Measurements from ENCODE around the gene ASS1.
"Not testable (repeated sequence)": the region's sequence is repeated elsewhere in the genome, so short reads cannot be mapped to it uniquely, and the experiment has no call there.

The ASS1 gene

DNA sequence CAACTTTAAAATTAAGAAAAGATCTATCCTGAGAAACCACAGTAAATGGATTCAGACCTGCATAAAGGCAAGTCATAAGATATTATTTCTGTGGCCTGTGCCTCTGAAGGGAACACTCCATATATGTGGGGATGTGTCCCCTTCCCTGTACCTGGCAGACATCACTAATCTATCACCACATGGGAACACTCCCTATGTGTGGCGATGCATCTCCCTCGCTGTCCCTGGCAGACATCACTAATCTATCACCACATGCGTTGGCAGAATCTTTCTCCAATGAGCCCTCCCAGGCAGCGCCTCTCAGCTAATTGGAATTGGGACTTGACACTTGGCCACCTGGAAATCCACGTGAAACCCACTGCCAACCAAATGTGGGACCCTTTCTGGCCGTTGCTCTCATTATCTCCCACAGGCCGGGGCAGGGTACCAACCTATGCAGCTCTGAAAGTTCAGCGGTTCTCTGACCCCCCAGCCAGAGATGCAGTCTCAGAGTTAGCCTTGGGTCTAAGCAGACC is 25.2 kb upstream of the ASS1 start:
- no peak for DNase-seq

DNA sequence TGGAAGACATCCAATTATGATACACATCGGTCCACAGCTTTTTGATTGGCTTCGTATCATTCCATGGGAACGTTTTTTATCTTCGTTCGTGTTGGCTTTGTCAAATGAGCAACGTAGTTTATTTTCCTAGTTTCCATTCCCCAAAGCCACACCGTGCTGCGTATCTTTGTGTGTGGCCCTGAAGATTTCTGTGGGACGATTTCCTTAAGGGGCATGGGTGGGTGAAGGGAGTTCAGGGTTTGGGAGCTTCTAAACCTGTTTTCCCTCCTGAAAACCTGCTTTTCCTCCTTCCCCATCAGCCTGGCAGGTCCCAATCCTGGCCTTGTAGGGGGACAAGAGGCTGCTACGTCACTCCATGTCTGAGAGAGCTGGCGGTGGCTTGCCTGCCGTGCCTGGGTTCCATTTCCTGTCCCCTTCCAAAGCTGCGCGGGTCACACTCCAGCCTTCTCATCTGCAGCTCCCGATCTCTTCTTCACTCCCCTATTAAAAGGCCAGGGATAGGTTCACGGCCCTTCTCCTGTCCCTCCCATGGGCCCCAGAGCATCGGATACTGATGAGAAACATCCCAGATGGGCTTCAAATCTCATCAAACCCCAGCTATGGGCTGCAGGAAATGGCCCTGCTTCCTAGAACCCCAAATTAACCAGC is 23.5 kb upstream of the ASS1 start:
- no peak for DNase-seq

DNA sequence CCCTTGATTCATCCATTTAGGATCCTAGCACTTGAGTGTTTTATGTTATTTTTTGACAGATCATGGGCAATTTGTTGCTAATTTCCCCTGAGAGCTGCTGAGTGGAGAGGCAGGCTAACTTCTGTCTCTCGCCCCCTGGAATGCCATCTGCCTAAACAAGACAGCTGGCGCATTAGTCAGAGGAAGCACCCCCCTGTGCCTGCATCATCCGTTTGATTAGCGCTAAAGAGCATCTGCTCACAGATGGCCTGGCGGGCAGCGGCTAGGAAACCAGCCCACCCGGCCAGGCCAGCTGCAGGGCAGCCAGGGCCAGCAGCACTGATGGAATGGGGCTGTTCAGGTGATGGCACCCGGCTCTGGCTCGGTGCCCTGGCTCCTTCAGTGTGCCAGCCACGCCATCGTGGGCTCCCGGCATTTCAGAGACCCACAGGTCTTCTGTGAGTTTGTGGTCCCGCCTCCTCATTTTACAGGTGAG is 22.9 kb upstream of the ASS1 start:
- DNase-seq, result no peak

DNA sequence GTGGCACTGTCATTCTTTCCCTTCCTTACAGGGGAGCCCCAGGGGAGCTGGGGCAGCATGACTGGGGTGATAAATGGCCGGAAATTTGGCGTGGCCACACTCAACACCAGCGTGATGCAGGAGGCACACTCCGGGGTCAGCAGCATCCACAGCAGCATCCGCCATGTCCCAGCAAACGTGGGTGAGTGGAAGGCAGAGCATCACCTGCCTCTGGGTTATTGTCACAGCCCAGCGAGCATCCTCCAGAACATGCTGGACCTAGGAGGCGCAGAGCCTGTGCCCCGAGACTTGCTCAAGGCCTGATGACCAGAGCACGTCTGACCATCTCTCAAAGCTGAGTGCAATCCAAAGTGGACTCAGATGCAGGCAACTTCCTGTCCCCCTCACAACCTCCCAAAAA is 22.2 kb upstream of the ASS1 start:
- no peak for DNase-seq

DNA sequence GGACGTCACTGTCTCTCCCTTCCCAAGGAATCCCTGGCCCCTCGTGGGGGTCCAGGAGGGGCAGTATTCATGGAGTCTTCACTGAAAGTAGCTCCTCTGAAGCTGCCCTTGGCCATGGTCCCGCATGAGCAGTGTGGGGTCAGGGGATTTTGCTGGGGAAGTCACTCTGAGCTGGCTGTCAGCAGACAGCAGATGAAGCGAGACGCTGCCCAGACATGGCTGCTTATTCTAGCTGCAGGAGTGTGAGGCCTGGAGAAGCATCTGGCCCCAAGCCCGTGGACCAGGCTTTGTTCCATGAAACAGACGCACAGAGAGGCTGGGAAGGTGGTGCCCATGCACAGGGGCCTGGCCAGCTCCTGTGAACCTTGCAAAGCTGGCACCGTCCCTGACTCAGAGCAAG is 21.5 kb upstream of the ASS1 start:
- no peak for DNase-seq

DNA sequence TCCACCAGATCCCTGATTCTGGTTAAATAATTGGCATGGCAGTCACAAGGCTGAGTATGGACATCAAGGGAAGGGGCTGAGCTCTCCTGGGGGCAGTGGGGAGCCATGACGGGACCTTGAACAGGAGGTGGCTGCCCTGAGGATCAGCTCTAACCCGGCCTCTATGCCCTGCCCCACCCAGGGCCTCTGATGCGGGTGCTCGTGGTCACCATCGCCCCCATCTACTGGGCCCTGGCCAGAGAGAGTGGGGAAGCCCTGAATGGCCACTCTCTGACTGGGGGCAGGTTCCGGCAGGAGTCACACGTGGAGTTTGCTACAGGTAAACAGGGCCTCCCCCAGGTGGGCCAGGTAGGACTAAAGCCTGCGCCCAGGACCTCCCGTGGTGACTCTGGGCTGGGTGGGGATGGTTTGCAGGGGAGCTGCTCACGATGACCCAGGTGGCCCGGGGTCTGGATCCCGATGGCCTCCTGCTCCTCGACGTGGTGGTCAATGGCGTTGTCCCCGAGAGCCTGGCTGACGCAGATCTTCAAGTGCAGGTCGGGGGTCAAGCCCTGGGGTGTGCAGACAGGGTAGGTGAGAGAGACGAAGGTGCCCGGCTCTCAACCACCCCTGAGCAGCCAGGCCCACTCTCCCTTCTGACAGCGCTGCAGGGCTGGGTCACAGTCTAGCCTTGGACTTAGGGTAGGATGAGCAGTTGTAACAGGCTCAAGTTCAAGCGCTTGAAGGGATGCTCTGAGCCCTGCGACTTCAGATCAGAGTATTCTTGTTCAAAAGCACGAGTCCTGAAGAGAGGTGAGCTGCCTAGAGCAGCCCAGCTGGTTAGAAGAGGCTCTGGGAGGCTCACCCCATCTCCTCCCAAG is 19.9 kb upstream of the ASS1 start:
- DNase-seq, result no peak

DNA sequence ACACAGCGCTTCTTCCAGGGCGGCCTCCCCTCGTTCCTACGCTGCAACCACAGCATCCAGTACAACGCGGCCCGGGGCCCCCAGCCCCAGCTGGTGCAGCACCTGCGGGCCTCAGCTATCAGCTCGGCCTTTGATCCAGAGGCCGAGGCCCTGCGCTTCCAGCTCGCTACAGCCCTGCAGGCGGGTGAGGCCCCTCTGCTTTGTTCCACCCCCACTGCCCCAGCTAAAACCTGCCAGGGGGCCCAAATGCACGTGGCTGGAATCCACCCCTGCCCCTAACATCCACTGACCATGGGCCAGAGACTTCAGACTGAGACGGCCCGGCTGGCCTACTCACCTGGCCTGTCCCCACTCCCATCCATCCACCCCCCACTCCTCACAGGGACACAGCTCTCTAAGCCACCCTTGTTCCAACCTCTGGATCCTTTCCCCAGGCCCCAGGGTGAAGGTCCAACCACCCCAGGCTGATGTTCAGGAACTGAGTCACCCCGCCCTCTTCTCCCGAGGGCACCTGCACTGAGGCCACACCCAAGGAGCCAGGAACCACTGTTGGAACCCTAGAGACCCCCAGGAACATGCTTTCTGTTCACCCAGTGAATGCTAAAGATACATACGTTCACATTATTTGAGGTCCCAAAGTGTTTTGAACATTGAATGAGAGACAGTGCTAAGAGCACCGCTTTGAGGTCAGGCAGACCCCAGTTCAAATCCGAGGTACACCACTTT is 18.9 kb upstream of the ASS1 start:
- DNase-seq, result no peak

DNA sequence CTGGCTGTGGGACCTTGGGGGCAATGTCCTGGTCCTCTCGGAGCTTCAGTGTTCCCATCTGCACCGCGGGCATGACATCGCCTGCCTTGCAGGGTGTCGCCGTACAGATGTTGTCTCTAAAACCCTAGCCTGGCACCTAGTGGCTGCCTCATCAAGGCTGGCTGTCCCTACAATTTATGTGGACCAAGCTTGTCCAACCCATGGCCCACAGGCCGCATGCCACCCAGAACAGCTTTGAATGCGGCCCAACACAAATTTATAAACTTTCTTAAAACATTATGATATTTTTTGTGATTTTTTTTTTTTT is 18.3 kb upstream of the ASS1 start:
- DNase-seq, result no peak

DNA sequence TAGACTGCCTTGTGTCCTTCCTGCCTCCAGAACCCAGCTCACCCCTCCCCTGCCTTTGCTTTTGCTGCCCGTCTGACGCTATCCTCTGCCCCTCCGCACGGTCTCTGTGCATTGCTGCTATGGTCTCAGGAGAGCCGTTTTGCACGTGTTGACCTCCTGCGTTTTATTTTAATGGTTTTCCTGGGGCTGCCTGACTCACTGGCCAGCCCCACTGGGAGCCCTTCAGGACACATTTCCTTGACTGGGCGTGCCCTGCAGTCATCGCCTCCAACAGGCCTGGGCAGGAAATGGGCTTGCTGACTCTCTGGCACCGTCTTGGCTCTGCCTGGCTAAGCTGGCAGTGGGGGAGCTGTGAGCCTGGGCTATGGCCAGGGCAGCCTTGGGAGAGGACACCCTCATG is 17.9 kb upstream of the ASS1 start:
- no peak for DNase-seq

DNA sequence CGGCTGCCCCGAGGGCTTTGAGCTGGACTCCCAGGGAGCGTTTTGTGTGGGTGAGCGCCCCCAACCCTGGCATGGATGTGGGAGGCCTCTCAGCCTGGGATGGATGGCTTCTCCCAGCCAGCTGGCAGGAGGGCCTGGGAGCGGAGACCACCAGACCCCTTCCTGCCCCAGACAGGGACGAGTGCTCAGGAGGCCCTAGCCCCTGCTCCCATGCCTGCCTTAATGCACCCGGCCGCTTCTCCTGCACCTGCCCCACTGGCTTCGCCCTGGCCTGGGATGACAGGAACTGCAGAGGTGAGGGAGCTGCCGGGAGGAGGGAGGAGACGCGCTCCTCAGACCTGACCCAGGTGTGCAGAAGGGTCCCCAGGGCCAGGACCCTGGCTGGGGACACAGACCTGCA is 17.4 kb upstream of the ASS1 start:
- no peak for DNase-seq

DNA sequence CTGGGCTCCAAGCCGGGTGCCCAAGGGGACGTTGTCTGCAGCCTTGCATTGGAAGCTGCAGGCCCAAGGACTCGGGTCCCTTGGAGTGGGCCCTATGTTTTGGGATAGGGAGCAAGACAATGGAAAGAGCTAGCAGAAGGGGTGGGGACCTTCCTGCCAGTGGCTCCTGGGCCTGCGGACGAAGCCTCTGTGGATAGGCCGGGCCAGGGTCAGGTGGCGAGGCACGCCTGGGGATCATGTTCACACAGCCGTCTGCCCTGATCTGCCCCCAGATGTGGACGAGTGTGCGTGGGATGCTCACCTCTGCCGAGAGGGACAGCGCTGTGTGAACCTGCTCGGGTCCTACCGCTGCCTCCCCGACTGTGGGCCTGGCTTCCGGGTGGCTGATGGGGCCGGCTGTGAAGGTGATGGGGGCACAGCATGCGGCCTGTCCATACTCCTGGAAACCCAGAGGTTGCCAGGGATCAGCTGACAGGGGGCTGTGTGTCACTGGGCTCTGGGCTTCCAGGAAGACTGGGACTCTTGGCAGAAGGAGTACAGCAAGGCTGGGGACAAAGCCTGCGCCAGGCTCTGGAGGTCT is 16.6 kb upstream of the ASS1 start:
- DNase-seq, result no peak

DNA sequence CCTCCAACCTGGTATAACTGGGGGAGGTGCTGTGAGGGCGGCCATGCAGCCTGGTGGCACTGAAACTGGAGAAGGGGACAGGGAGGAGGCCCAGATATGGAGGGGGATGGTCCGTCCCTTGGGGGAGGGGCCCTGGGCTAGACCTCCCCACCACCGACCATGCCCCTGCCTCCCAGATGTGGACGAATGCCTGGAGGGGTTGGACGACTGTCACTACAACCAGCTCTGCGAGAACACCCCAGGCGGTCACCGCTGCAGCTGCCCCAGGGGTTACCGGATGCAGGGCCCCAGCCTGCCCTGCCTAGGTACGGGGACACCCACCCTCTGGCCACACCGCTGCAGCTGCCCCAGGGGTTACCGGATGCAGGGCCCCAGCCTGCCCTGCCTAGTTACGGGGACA is 15.4 kb upstream of the ASS1 start:
- no peak for DNase-seq

DNA sequence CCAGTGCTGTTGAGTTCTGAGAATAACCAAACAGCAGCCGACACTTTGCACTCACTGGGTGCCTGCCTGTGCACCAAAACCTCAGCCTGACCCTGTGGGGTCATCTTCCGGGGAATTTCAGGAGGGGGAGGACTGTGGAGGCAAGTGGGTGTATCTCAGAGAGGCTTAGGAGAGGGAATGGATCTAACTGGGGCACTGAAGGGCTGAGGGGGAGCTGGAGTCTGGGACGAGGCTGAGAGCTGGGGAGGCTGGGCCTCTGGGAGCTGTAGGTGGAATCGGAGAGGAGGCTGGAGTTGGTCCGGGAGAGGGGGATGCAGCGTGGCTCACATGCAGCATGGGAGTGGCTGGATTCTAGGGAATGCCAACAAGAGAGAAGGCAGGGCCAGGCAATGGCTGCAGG is 14.9 kb upstream of the ASS1 start:
- no peak for DNase-seq

DNA sequence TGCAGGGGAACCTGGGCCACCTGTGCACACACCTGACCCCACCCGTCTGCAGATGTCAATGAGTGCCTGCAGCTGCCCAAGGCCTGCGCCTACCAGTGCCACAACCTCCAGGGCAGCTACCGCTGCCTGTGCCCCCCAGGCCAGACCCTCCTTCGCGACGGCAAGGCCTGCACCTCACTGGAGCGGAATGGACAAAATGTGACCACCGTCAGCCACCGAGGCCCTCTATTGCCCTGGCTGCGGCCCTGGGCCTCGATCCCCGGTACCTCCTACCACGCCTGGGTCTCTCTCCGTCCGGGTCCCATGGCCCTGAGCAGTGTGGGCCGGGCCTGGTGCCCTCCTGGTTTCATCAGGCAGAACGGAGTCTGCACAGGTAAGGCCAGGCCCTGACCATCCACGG is 14.5 kb upstream of the ASS1 start:
- DNase-seq, result no peak

DNA sequence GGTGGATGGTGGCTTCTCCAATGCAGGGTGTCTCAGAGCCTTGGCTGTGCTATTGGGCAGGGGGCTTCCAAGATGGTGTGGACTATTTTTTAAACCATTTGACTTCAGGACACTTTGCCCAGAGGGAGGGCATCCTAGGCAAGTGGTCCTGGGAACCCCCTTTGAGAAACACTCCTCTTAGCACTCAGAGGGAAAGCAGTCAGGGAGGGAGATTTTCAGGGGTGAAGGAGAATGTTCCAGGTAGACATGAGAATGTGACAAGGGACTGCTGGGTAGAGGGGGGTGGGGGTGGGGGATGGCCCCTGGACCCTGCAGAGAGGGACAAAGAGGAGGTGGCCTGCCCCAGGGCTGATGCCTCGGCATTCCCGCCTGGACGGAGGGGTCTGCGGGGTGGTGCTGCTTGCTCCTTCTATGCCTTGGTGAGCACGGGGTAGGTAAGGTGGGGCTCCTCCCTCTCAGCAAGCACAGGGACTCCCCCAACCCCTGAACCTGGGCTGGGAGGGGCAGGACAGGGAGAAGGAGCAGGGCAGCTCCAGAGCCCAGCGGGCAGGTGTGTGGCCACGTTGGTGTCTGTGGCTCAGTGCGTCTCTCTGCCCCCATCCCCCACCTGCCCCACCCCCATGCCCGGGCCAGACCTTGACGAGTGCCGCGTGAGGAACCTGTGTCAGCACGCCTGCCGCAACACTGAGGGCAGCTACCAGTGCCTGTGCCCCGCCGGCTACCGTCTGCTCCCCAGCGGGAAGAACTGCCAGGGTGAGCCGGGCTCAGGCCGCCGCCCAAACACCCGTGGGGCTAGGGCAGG is 13.8 kb upstream of the ASS1 start:
- DNase-seq, result no peak

DNA sequence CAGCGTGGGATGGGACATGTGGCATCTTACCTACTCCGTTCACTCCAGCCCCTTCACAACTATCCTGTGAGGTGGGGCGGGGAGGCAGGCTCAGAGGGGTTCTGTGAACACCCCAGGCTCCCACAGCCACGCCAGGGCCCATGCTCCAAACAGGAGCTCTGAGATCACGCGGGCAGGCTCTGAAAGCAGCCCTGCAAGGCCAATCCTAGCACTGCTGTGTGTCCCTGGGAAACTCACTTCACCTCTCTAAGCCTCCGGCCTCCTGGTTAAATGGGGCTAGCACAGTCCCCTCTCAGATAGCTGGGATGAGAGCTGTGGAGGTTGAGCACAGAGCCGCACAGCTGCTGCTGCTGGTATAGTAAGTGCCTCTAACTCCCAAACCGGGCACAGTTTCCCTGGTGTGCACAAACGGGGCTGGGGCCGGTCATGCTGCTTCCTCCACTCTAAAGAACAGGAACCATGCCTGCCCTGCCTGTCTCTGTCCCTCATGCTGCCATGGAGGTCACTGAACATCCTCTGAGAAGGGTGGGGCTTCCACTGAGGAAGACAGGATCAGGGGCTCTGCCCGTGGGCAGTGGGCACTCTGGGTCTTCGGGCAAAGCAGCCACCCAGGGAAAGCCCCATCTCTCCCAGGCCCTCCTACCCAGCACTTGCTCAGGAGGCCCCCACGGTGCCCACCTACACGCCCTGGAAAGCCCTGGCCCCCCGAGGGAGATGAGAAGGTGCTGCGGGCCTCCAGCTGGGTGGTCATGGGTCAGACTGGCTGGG is 13.0 kb upstream of the ASS1 start:
- no peak for DNase-seq

DNA sequence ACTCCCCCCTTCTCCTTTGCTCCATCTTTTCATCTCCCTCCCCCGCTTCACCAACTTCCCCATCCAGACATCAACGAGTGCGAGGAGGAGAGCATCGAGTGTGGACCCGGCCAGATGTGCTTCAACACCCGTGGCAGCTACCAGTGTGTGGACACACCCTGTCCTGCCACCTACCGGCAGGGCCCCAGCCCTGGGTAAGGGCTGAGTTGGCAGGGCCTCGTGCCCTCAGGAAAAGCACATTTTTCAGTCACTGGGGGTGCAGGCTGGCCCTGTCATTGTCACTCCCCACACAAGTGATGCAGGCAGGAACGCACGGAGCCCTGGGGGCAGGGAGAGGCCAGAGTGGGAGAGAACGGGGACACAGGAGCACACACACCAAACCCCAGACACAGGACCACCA is 12.4 kb upstream of the ASS1 start:
- DNase-seq, result no peak

DNA sequence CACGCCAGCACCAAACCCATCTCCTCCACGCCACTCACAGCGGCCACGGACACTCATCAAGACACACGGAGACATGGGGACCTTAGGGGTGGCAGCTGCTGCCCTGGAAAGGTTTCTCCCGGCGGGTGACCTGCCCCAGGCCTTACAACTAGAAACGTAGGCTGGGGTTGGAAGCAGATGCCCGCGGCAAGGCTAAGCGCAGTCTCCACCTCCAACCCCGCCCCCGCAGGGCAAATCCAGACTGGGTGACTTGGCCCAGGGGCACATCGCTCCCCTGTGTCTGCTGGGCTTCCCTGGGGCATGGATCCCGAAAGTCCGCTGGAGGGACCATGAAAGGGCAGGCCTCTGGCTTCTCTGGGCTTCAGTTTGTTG is 12.0 kb upstream of the ASS1 start:
- DNase-seq, result no peak

DNA sequence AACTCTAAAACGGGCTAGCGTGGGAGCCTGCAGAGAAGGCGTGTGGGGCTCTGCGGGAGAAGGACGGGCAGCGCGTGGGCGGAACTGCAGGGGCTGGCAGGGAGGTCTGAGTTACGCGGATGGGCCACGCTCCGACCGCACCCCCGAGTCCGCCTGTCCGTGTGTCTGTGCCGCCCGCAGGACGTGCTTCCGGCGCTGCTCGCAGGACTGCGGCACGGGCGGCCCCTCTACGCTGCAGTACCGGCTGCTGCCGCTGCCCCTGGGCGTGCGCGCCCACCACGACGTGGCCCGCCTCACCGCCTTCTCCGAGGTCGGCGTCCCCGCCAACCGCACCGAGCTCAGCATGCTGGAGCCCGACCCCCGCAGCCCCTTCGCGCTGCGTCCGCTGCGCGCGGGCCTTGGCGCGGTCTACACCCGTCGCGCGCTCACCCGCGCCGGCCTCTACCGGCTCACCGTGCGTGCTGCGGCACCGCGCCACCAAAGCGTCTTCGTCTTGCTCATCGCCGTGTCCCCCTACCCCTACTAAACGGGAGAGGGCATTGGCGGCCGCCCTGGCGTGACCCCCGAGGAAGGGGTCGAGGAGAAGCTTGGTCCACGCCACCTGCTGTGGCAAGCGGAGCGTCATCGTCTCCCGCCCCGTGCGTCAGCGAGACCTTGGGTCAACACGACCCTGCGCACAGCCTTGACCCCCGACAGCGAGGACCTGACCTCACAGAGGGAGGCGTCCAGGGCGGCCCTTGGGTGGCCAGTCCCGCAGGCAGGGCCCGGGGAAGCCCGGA is 11.4 kb upstream of the ASS1 start:
- DNase-seq, result peak; percentile 67

DNA sequence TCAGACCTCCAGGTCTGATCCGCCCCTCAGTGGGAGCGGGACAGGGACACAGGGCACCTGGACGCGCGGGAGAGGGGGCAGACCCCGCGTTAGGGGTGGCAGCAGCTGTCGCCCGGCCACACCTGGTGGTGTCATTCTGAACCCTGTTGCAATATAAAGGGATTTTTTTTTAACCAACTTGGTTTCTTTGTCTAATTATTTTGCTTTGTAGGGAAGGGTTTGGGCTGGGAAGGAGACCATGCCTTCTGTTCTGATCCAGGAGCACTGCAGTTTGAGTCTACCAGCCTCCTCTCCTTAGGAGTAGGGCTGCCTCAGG is 10.9 kb upstream of the ASS1 start:
- DNase-seq, result no peak

DNA sequence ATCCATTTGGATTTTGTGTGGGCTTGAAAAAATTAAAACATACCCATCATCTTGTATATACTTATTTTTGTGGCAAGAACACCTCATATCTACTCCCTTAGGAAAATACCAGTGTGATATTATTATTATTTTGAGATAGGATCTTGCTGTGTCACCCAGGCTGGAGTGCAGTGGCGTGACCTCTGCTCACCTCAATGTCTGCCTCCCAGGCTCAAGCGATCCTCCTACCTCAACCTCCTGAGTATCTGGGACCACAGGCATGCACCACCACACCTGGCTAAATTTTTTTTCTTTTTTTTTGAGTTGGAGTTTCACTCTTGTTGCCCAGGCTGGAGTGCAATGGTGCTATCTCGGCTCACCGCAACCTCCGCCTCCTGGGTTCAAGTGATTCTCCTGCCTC is 10.1 kb upstream of the ASS1 start:
- not testable (repeated sequence) for DNase-seq

All from hematopoietic multipotent progenitor cell treated with erythropoietin and hydrocortisone succinate and interleukin-3 and kit ligand, for 6 days (in vitro differentiated cells).